ENCODE measurements around the gene IRF9. TPM values are rescaled to one million over a fixed set of nuclear protein-coding genes. Genes with fewer than 3 reads are reported as not detected.

The IRF9 gene
- total RNA-seq, 1 experiment from 2014 or later = 27.6 TPM

DNA sequence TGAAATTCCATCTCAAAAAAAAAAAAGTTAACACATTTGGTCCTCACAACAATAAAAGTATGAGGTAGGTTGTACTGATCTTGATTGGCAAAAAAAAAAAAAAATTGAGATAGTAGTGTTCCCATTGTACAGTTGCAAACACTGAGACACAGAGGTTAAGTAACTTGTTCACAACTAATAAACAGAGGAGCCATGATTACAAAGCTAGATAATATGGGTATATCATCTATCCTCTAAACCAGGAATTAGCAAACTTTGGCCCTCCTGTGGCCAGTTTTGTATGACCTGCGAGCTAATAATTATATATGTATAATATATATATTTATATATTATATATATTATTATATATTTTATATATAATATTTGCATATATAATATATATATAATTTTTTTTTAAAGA lies 27.3 kb upstream of the IRF9 start:
- no peak overlapping the region for H2BK20ac ChIP-seq (ENCODE audit: low read depth, low read length, poor library complexity, severe bottlenecking)
- no peak overlapping the region for H3K4me3 Mint-ChIP-seq
- no peak overlapping the region for H3K27ac Mint-ChIP-seq
- H3T11ph ChIP-seq (ENCODE audit: low read length) = no peak overlapping the region
- no peaks in the 10 kb centered on the region for H3K27me3 ChIP-seq (ENCODE audit: insufficient read depth, low read length)
- H3K56ac ChIP-seq (ENCODE audit: insufficient read length, low read depth, low read length) = no peak overlapping the region
- no peak overlapping the region for H2BK120ac ChIP-seq (ENCODE audit: low read depth, low read length, poor library complexity, severe bottlenecking)
- no peak overlapping the region for H2AK5ac ChIP-seq (ENCODE audit: insufficient read length, low read length)
- no peak overlapping the region for H4K8ac ChIP-seq (replicated peaks; ENCODE audit: insufficient read length, low read depth, low read length)
- no peaks in the 10 kb centered on the region for H3K4me1 ChIP-seq (ENCODE audit: insufficient read depth, low read length)
- H3K36me3 Mint-ChIP-seq (ENCODE audit: insufficient read depth in 1 of 3, low read depth in 3 of 3) = peaks cover 10 to 19% (median 13%) of the 10 kb centered on the region in 3 experiments
- no peak overlapping the region for H2BK15ac ChIP-seq (ENCODE audit: low read depth, low read length)
- no peak overlapping the region for H2BK12ac ChIP-seq (ENCODE audit: insufficient read length, low read depth, low read length)
- no peak overlapping the region for H3K4me2 ChIP-seq (ENCODE audit: insufficient read depth, insufficient read length, low read length)
- H3K23me2 ChIP-seq (ENCODE audit: insufficient read length, low read depth, low read length, poor library complexity, severe bottlenecking) = peaks cover 10% of the 10 kb centered on the region
- peaks cover 18 to 20% of the 10 kb centered on the region in 2 experiments for H3K4me1 Mint-ChIP-seq
- no peak overlapping the region for H4K91ac ChIP-seq (ENCODE audit: insufficient read length, low read depth, low read length)
- no peak overlapping the region for H4K5ac ChIP-seq (ENCODE audit: insufficient read length, low read depth, low read length)
- H3K27me3 Mint-ChIP-seq (ENCODE audit: low read depth) = no peaks in the 10 kb centered on the region
- no CpG with 5 or more reads among the region's 1 CpG for WGBS (ENCODE audit: extremely low coverage, insufficient read length, low lambda C conversion rate)
- TF ChIP-seq, protein P1, sequence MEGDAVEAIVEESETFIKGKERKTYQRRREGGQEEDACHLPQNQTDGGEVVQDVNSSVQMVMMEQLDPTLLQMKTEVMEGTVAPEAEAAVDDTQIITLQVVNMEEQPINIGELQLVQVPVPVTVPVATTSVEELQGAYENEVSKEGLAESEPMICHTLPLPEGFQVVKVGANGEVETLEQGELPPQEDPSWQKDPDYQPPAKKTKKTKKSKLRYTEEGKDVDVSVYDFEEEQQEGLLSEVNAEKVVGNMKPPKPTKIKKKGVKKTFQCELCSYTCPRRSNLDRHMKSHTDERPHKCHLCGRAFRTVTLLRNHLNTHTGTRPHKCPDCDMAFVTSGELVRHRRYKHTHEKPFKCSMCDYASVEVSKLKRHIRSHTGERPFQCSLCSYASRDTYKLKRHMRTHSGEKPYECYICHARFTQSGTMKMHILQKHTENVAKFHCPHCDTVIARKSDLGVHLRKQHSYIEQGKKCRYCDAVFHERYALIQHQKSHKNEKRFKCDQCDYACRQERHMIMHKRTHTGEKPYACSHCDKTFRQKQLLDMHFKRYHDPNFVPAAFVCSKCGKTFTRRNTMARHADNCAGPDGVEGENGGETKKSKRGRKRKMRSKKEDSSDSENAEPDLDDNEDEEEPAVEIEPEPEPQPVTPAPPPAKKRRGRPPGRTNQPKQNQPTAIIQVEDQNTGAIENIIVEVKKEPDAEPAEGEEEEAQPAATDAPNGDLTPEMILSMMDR (conservative IDR thresholded peaks at IDR 0.05) = no peak
- no peaks in the 10 kb centered on the region for H4K20me1 ChIP-seq (ENCODE audit: control insufficient read depth, insufficient read depth, insufficient read length)
- H3K4ac ChIP-seq (ENCODE audit: low read depth, low read length) = no peak overlapping the region
- 0 out of 5 replicates have a peak, but pooled peaks cover 0 to 2% of the 10 kb centered on the region in 2 experiments for H3K9me3 Mint-ChIP-seq
- H3K14ac ChIP-seq (ENCODE audit: insufficient read depth, low read length) = no peak overlapping the region
- no peak overlapping the region for H2BK5ac ChIP-seq (ENCODE audit: insufficient read length, low read length)
- H3K9me3 ChIP-seq (ENCODE audit: control insufficient read depth, low read depth, low read length) = no peaks in the 10 kb centered on the region
- H3K79me1 ChIP-seq (ENCODE audit: insufficient read depth, low read depth, low read length, poor library complexity, severe bottlenecking) = no peaks in the 10 kb centered on the region
- no peak overlapping the region for H3K27ac ChIP-seq (ENCODE audit: insufficient read length, low read depth, low read length)
- no peak overlapping the region for H3K18ac ChIP-seq (ENCODE audit: insufficient read length, low read depth, low read length)
- no peak overlapping the region for H2AFZ ChIP-seq (ENCODE audit: low read length)
- no peaks in the 10 kb centered on the region for H3K79me2 ChIP-seq (ENCODE audit: insufficient read depth, low read length)
- no peak for DNase-seq
- no peak overlapping the region for H3K9ac ChIP-seq (ENCODE audit: extremely low read depth, insufficient read length, low read length)
- no peak overlapping the region for H3K23ac ChIP-seq (ENCODE audit: insufficient read length, low read depth, low read length)

All from H9 (cell line).